Sigmoid colon (tissue), 7 donors: ENCODE data around the gene ACTL7A. TPM values are rescaled to one million over a fixed set of nuclear protein-coding genes. Genes with fewer than 3 reads are reported as not detected.

Experiments
- DNase-seq: peaks from one replicate; pipeline ENCODE4 v3.0.0-alpha.2; 2019
- H3K27ac ChIP-seq, 4 donors: fragments of 200-600 bp; sonication (generic); one replicate each; pipeline ENCODE4 v1.5.1; 2016 to 2019; ENCODE audit warnings: mild to moderate bottlenecking in 1 of 4
- H3K27me3 ChIP-seq, 3 donors: fragments of 200-600 bp; sonication (generic); one replicate each; pipeline ENCODE4 v1.5.1; 2019; ENCODE audit warnings: mild to moderate bottlenecking in 1 of 3
- H3K36me3 ChIP-seq, 4 donors: fragments of 200-600 bp; sonication (generic); one replicate each; pipeline ENCODE4 v1.5.1; 2016 to 2019
- H3K4me1 ChIP-seq, 4 donors: fragments of 200-600 bp; sonication (generic); one replicate each; pipeline ENCODE4 v1.5.1; 2017 to 2019
- H3K4me3 ChIP-seq, 4 donors: fragments of 200-600 bp; sonication (generic); one replicate each; pipeline ENCODE4 v1.5.1; 2017 to 2019; ENCODE audit warnings: mild to moderate bottlenecking in 2 of 4, moderate library complexity in 1 of 4
- H3K9me3 ChIP-seq, 4 donors: fragments of 200-600 bp in 3 of 4; sonication (generic) in 3 of 4; one replicate each; pipeline versions ENCODE4 v1.5.1 to v1.6.1; 2013 to 2019
- EP300 ChIP-seq, 4 donors: sonication (generic); formaldehyde crosslinking; IDR thresholded peaks; one replicate each; pipeline ENCODE4 v1.6.1; 2017; ENCODE audit warnings: antibody characterized with exemption in 4 of 4
- POLR2A ChIP-seq, 2 donors: fragments of 450-650 bp; IDR thresholded peaks; one replicate each; pipeline ENCODE4 v1.6.1; 2016; ENCODE audit warnings: antibody characterized with exemption in 2 of 2, mild to moderate bottlenecking in 2 of 2, moderate library complexity in 2 of 2
- POLR2AphosphoS5 ChIP-seq, 4 donors: sonication (generic); formaldehyde crosslinking; IDR thresholded peaks; one replicate each; pipeline ENCODE4 v1.6.1; 2017; ENCODE audit warnings: antibody characterized with exemption in 4 of 4
- WGBS, 2 donors: extraction: QIAGEN DNeasy Blood & Tissue Kit; methylation state at CpG; one replicate each; pipeline ENCODE4 v1.1.7; 2013; 5-methylcytosine and 5-hydroxymethylcytosine counted together
- intact Hi-C: fragments of 100-400 bp; cut with DNase I; formaldehyde crosslinking; loops from one replicate; pipeline ENCODE4 v1.15.1; 2023
- polyA plus RNA-seq, 3 donors: library from polyadenylated mRNA; stranded (reverse); fragments of 200-250 nt; gene quantifications; one replicate each; pipeline ENCODE4 v1.2.3, GENCODE V29; 2013
- total RNA-seq, 4 donors: library from RNA; depleted of rRNA; stranded (reverse); fragments of >200 nt; gene quantifications; one replicate each; pipeline ENCODE4 v1.1.0, GENCODE V29; 2016
- TF ChIP-seq, protein P1 (sequence below), 4 experiments: fragments of 450-650 bp in 3 of 4; fragments of 200-600 bp in 1 of 4; IDR thresholded peaks; one replicate each; pipeline ENCODE4 v1.5.1; 2016 to 2019; ENCODE audit warnings: antibody characterized with exemption in 4 of 4, mild to moderate bottlenecking in 3 of 4, moderate library complexity in 2 of 4
- donor health status: healthy with polysubstance abuse.
- donor health status: Bipolar disorder and iron deficiency.
- donor health status: healthy.

ACTL7A gene
- total and polyA plus RNA-seq, 7 donors, result not detected

GRCh38 chr9:108816037-108816436 is 46.0 kb upstream of the ACTL7A start:
- Histone ChIP-seq H3K36me3 (no peaks in the 10 kb centered on the region), H3K27me3 (no peaks in the 10 kb centered on the region), H3K27ac (no peak overlapping the region), H3K4me3 (no peak overlapping the region), H3K4me1 (no peaks in the 10 kb centered on the region), H3K9me3 (no peaks in the 10 kb centered on the region)
- TF ChIP-seq EP300 (IDR thresholded peaks at IDR 0.05), result no peak
- TF ChIP-seq, protein P1, sequence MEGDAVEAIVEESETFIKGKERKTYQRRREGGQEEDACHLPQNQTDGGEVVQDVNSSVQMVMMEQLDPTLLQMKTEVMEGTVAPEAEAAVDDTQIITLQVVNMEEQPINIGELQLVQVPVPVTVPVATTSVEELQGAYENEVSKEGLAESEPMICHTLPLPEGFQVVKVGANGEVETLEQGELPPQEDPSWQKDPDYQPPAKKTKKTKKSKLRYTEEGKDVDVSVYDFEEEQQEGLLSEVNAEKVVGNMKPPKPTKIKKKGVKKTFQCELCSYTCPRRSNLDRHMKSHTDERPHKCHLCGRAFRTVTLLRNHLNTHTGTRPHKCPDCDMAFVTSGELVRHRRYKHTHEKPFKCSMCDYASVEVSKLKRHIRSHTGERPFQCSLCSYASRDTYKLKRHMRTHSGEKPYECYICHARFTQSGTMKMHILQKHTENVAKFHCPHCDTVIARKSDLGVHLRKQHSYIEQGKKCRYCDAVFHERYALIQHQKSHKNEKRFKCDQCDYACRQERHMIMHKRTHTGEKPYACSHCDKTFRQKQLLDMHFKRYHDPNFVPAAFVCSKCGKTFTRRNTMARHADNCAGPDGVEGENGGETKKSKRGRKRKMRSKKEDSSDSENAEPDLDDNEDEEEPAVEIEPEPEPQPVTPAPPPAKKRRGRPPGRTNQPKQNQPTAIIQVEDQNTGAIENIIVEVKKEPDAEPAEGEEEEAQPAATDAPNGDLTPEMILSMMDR (IDR thresholded peaks at IDR 0.05), result no peak
- WGBS, 2 donors, result 46 to 76% methylated on average over 10 of the region's 10 CpGs
- intact Hi-C loops, result no loop called here
- DNase-seq, result no peak

GRCh38 chr9:108823829-108824228 is 38.2 kb upstream of the ACTL7A start:
- Histone ChIP-seq H3K4me3 (no peak overlapping the region), H3K27me3 (no peaks in the 10 kb centered on the region), H3K9me3 (peaks cover 0 to 7% (median 0%) of the 10 kb centered on the region in 4 donors), H3K4me1 (no peaks in the 10 kb centered on the region), H3K36me3 (no peaks in the 10 kb centered on the region), H3K27ac (no peak overlapping the region)
- TF ChIP-seq POLR2AphosphoS5 (IDR thresholded peaks at IDR 0.05), result no peak
- TF ChIP-seq POLR2A (IDR thresholded peaks at IDR 0.05), result no peak
- no peak for TF ChIP-seq EP300 (IDR thresholded peaks at IDR 0.05)
- TF ChIP-seq, protein P1 (IDR thresholded peaks at IDR 0.05), result no peak
- no peak for DNase-seq
- intact Hi-C loops, result no loop called here
- WGBS, 2 donors, result 88 to 90% methylated on average over 3 of the region's 3 CpGs

DNA sequence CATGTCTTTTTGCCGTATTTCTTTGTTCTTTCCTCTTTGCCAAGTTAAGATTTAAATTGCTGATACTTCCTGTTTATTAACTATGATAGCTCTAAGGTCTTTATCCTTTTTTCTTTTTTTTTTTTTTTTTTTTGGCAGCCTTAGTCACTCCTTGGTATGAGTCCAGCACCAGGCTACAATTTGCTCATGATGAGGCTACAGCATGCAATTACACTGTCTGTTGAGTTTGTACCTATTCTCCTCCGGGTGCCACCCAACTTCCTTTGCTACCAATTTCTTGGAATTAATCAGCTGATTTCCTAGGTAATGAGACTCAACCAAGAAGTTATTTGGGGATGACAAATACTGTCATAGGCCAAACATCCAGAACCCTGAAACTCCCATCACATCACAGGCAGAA is 31.8 kb upstream of the ACTL7A start:
- no peaks in the 10 kb centered on the region for H3K27me3 ChIP-seq
- H3K4me3 ChIP-seq, result no peak overlapping the region
- no peaks in the 10 kb centered on the region for H3K9me3 ChIP-seq
- 57 to 74% methylated on average over 2 of the region's 2 CpGs for WGBS, 2 donors
- intact Hi-C loops, result no loop called here
- H3K36me3 ChIP-seq, result no peaks in the 10 kb centered on the region
- no peak for TF ChIP-seq POLR2AphosphoS5 (IDR thresholded peaks at IDR 0.05)
- TF ChIP-seq, protein P1 (IDR thresholded peaks at IDR 0.05), result no peak
- no peak for TF ChIP-seq POLR2A (IDR thresholded peaks at IDR 0.05)
- H3K27ac ChIP-seq, result no peak overlapping the region
- no peak for DNase-seq
- H3K4me1 ChIP-seq, result no peaks in the 10 kb centered on the region

DNA sequence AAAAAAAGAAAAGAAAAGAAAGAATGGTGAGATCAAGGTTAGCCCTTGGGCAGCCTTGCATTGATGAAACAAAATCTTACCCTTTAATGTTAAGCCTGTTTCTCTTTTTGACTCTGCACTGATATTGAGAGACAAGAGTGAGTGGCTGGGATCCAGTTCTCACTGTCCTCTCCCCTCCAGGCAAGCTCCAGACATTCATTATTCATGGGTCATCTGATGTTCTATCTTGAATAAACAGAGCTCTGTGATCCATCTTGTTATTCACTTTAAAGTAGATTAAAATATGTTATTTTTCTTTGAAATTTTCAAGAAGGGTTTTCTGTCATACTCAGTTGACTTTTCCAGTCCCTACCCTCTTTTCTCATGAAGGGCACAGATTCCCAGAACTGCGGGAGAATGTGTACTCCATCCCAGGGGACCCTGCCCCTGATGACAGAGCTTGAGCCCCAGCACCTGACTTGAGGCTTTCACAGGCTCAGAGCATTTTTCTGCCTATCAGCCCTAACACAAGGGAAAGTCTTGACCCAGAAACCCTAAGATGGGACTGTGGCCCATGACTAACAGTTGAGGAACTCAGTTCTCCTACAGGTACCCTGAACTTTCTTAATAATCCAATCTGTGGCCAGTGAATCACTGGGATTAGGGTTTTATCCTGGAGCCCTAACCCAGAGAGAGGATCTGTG is 30.4 kb upstream of the ACTL7A start:
- no peak for DNase-seq

More for the DNA sequence above, 30.4 kb upstream of the ACTL7A start:
- no peaks in the 10 kb centered on the region for H3K4me1 ChIP-seq
- intact Hi-C loops, result no loop called here
- no peak overlapping the region for H3K4me3 ChIP-seq
- no peaks in the 10 kb centered on the region for H3K36me3 ChIP-seq
- no peaks in the 10 kb centered on the region for H3K27me3 ChIP-seq
- H3K9me3 ChIP-seq, result no peaks in the 10 kb centered on the region
- H3K27ac ChIP-seq, result no peak overlapping the region
- TF ChIP-seq POLR2AphosphoS5 (IDR thresholded peaks at IDR 0.05) (no peak), EP300 (IDR thresholded peaks at IDR 0.05) (no peak), POLR2A (IDR thresholded peaks at IDR 0.05) (no peak)
- TF ChIP-seq, protein P1 (IDR thresholded peaks at IDR 0.05), result no peak
- WGBS, 2 donors, result 91 to 93% methylated on average over 1 of the region's 1 CpG
